ENCODE results near the gene XYLT1. TPM values are rescaled to one million over a fixed set of nuclear protein-coding genes. Genes with fewer than 3 reads are reported as not detected.

XYLT1 gene
- total and polyA plus RNA-seq, 10 of the 15 experiments (the other 5 are each of a cell fraction or from before 2014, with no cell fraction given) = 0.88 to 14.8 (median 5.8) TPM

- TF ChIP-seq CHD4 (IDR thresholded peaks at IDR 0.05) = no peak
Measured at GRCh38 chr16:17413508-17413907, 57.3 kb downstream of the XYLT1 start (continued).

GRCh38 chr16:17412791-17413190, 58.0 kb downstream of the XYLT1 start:
- ChIA-PET RAD21 (ENCODE audit: unreplicated experiment) (no interaction called here), SMC1A (ENCODE audit: uncharacterized antibody, unreplicated experiment) (interaction anchor here (7.3 kb wide), 1 partner anchor 53 kb away, joined by 110 read pairs; no protein-coding TSS in a partner anchor), CTCF (no interaction called here), POLR2A (no interaction called here)
- TF ChIP-seq NR2C1 (IDR thresholded peaks at IDR 0.05) = no peak
- no peak for TF ChIP-seq FOS (IDR thresholded peaks at IDR 0.05; ENCODE audit: borderline replicate concordance, extremely low read depth, insufficient read length)
- TF ChIP-seq E2F4 (IDR thresholded peaks at IDR 0.05; ENCODE audit: low read depth, low read length) = no peak
- TF ChIP-seq FOXK2 (IDR thresholded peaks at IDR 0.05) = no peak
- TF ChIP-seq TCF3 (IDR thresholded peaks at IDR 0.05; ENCODE audit: borderline replicate concordance, insufficient read depth, low read depth, low read length) = no peak
- TF ChIP-seq POLR2AphosphoS5 (IDR thresholded peaks at IDR 0.05; ENCODE audit: low read length) = no peak
- TF ChIP-seq IKZF2 (IDR thresholded peaks at IDR 0.05) = no peak
- no peak for TF ChIP-seq PRDM15 (CRISPR knock-in tag; IDR thresholded peaks at IDR 0.05)
- TF ChIP-seq ZNF274 (IDR thresholded peaks at IDR 0.05; ENCODE audit: insufficient read depth, insufficient read length) = no peak
- TF ChIP-seq RELA (IDR thresholded peaks at IDR 0.05; ENCODE audit: borderline replicate concordance, partially characterized antibody) = no peak
- TF ChIP-seq MEF2A (IDR thresholded peaks at IDR 0.05; ENCODE audit: insufficient read depth, low read depth, low read length) = no peak
- no peak for TF ChIP-seq CTCF (IDR thresholded peaks at IDR 0.05 in 2 of 3, conservative IDR thresholded peaks at IDR 0.05 in 1 of 3; ENCODE audit: control insufficient read depth in 2 of 3, extremely low read depth in 1 of 3, insufficient read depth in 1 of 3, low read depth in 3 of 3, low read length in 3 of 3)
- no peak for TF ChIP-seq MLLT1 (IDR thresholded peaks at IDR 0.05)
- TF ChIP-seq RUNX3 (IDR thresholded peaks at IDR 0.05; ENCODE audit: low read length) = no peak
- no peak for TF ChIP-seq JUNB (IDR thresholded peaks at IDR 0.05)
- H3K9ac ChIP-seq (ENCODE audit: control insufficient read depth, insufficient read depth, low read length) = no peak overlapping the region
- WGBS (ENCODE audit: insufficient coverage, insufficient replicate concordance, low lambda C conversion rate, missing lambda C conversion rate) = 73% methylated on average over 5 of the region's 5 CpGs
- no peak for FAIRE-seq
- no peak overlapping the region for H2AFZ ChIP-seq (ENCODE audit: control insufficient read depth, low read depth, low read length)
- no peak for ATAC-seq
- H3K27ac ChIP-seq (ENCODE audit: control insufficient read depth, insufficient read depth) = no peak overlapping the region
- no peaks in the 10 kb centered on the region for H4K20me1 ChIP-seq (ENCODE audit: control insufficient read depth, insufficient read depth)
- H3K4me1 ChIP-seq (ENCODE audit: control insufficient read depth, insufficient read depth, low read length) = peaks cover 79% of the 10 kb centered on the region
- no peaks in the 10 kb centered on the region for H3K36me3 ChIP-seq (ENCODE audit: control insufficient read depth in 2 of 2, insufficient read depth in 2 of 2, low read length in 1 of 2)
- no peaks in the 10 kb centered on the region for H3K79me2 ChIP-seq (ENCODE audit: control insufficient read depth, insufficient read depth, low read length)
- no peak for DNase-seq (ENCODE audit: low read depth, low spot score)
- in situ Hi-C loops (cut with MboI) (no loop called here), intact Hi-C loops (cut with micrococcal nuclease; ENCODE audit: unreplicated experiment) (no loop called here)
- H3K4me2 ChIP-seq (ENCODE audit: control insufficient read depth, insufficient read depth) = no peak overlapping the region
- peaks cover 2% of the 10 kb centered on the region; the same call in 2 of the 3 replicates for H3K9me3 ChIP-seq (replicated peaks; ENCODE audit: control insufficient read depth, insufficient read depth, low read length)
- H3K4me3 ChIP-seq = no peak overlapping the region
- BruUV-seq (replicated peaks) = no TSS peak
- H3K27me3 ChIP-seq (replicated peaks in 1 of 2; ENCODE audit: control insufficient read depth in 2 of 2, insufficient read depth in 2 of 2, low read length in 1 of 2) = no peaks in the 10 kb centered on the region

All from GM12878 (cell line).